Colonic mucosa (tissue), 4 donors: ENCODE data around the gene GNPTG. TPM values are rescaled to one million over a fixed set of nuclear protein-coding genes. Genes with fewer than 3 reads are reported as not detected.
"Not testable (repeated sequence)": the region's sequence is repeated elsewhere in the genome, so short reads cannot be mapped to it uniquely, and the experiment has no call there.

Experiments used
- DNase-seq: peaks from one replicate; pipeline ENCODE4 v3.0.0-alpha.2; 2020
- H3K27ac ChIP-seq: fragments of 200-600 bp; one replicate; pipeline ENCODE4 v1.8.0; 2021
- H3K27me3 ChIP-seq: fragments of 200-600 bp; one replicate; pipeline ENCODE4 v1.8.0; 2021
- H3K36me3 ChIP-seq: fragments of 200-600 bp; one replicate; pipeline ENCODE4 v1.8.0; 2021
- H3K4me1 ChIP-seq: fragments of 200-600 bp; one replicate; pipeline ENCODE4 v1.8.0; 2021; ENCODE audit warnings: mild to moderate bottlenecking
- H3K4me3 ChIP-seq: fragments of 200-600 bp; one replicate; pipeline ENCODE4 v1.8.0; 2021
- H3K9ac ChIP-seq, 2 donors: one replicate each; pipeline ENCODE4 v1.7.0; 2013; ENCODE audit warnings: control low read depth in 2 of 2, low read depth in 2 of 2, low read length in 2 of 2
- H3K9me3 ChIP-seq: fragments of 200-600 bp; one replicate; pipeline ENCODE4 v1.8.0; 2021
- intact Hi-C: fragments of 100-400 bp; cut with DNase I; formaldehyde crosslinking; loops from one replicate; pipeline ENCODE4 v1.14.1; 2022
- total RNA-seq, 2 donors: library from RNA; stranded (reverse); fragmentation: NEBNext Ultra II Directional in 1 of 2; extraction: Animal tissue kit (Norgen Biotek cat#: 25700) in 1 of 2; gene quantifications; one replicate each; pipeline ENCODE4 v1.2.1, GENCODE V29; 2021
- TF ChIP-seq, protein P1 (sequence below): fragments of 200-600 bp; IDR thresholded peaks from one replicate; pipeline ENCODE4 v1.8.0; 2022; ENCODE audit warnings: antibody characterized with exemption, mild to moderate bottlenecking
- donor health status: healthy.
- donor health status: DM: no; HTN: no; CAD: no.
- donor health status: DM: no; HTN: no; CAD: no.

GNPTG gene
- total RNA-seq, 2 donors from 2014 or later, result 48.2 to 59.1 TPM

DNA sequence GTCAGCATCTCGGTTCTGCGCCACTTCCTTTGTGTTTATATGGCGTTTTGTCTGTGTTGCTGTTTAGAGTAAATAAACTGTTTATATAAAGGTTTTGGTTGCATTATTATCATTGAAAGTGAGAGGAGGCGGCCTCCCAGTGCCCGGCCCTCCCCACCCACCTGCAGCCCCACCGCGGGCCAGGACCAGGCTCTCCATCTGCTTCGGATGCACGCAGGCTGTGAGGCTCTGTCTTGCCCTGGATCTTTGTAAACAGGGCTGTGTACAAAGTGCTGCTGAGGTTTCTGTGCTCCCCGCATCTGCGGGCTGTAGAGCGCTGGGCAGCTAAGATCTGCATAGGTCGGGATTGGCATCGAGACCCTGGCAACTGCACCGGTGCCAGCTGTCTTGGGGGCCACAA lies 26.5 kb upstream of the GNPTG start:
- H3K36me3 ChIP-seq, result peaks cover 13% of the 10 kb centered on the region
- TF ChIP-seq, protein P1, sequence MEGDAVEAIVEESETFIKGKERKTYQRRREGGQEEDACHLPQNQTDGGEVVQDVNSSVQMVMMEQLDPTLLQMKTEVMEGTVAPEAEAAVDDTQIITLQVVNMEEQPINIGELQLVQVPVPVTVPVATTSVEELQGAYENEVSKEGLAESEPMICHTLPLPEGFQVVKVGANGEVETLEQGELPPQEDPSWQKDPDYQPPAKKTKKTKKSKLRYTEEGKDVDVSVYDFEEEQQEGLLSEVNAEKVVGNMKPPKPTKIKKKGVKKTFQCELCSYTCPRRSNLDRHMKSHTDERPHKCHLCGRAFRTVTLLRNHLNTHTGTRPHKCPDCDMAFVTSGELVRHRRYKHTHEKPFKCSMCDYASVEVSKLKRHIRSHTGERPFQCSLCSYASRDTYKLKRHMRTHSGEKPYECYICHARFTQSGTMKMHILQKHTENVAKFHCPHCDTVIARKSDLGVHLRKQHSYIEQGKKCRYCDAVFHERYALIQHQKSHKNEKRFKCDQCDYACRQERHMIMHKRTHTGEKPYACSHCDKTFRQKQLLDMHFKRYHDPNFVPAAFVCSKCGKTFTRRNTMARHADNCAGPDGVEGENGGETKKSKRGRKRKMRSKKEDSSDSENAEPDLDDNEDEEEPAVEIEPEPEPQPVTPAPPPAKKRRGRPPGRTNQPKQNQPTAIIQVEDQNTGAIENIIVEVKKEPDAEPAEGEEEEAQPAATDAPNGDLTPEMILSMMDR, result no peak
- no peak for DNase-seq
- H3K9me3 ChIP-seq, result no peaks in the 10 kb centered on the region
- H3K9ac ChIP-seq, result no peak overlapping the region
- no peaks in the 10 kb centered on the region for H3K4me1 ChIP-seq
- no peaks in the 10 kb centered on the region for H3K27me3 ChIP-seq
- intact Hi-C loops, result no loop called here
- H3K4me3 ChIP-seq, result no peak overlapping the region
- H3K27ac ChIP-seq, result no peak overlapping the region

- Histone ChIP-seq H3K9ac (no peak overlapping the region), H3K27ac (no peak overlapping the region), H3K9me3 (no peaks in the 10 kb centered on the region), H3K4me3 (no peak overlapping the region), H3K36me3 (peaks cover 13% of the 10 kb centered on the region), H3K27me3 (no peaks in the 10 kb centered on the region), H3K4me1 (no peaks in the 10 kb centered on the region)
- no peak for DNase-seq
- intact Hi-C loops, result no loop called here
- TF ChIP-seq, protein P1, result no peak
Observed at GRCh38 chr16:1325673-1326371, 25.9 kb upstream of the GNPTG start.

GRCh38 chr16:1326391-1326790 lies 25.3 kb upstream of the GNPTG start:
- H3K4me3 ChIP-seq, result no peak overlapping the region
- TF ChIP-seq, protein P1, result no peak
- H3K9ac ChIP-seq, result no peak overlapping the region
- H3K27ac ChIP-seq, result no peak overlapping the region
- peaks cover 3% of the 10 kb centered on the region for H3K4me1 ChIP-seq
- H3K27me3 ChIP-seq, result no peaks in the 10 kb centered on the region
- intact Hi-C loops, result no loop called here
- H3K9me3 ChIP-seq, result no peaks in the 10 kb centered on the region
- DNase-seq, result no peak
- H3K36me3 ChIP-seq, result peaks cover 13% of the 10 kb centered on the region

DNA sequence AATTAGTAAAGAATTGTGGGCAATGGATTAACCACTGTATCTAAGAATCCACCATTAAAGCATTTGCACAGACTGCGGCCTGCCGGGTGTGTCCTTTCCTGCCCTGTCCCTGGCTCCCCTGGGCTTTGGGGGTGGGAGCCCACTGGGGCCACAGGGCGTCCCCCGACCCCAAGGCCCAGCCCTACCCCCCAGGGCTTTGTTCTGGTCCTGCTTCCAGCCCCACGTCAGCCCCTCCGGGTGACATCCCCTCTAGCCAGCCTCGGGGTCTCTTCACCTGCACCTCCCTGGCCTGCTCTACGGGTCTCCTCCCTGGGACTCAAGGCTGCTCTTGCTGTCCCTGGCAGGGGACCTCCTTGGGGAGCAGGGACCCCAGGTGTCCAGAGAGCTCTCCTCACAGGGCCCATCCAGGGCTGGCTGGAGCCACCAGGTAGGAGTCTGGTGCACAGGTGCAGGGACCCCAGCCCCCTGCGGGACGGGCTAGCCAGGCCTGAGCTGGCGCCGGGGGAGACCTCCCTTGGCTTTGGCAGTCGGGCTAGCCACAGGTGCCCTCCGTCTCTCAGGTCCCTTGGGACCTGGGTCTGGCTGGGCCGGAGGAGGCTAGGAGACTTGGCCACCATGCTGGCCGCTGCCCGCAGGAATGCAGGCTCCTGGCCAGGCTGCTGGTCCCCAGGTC lies 24.6 kb upstream of the GNPTG start:
- Histone ChIP-seq H3K4me1 (peaks cover 10% of the 10 kb centered on the region), H3K27ac (no peak overlapping the region), H3K9ac (no peak overlapping the region), H3K4me3 (no peak overlapping the region), H3K9me3 (no peaks in the 10 kb centered on the region), H3K36me3 (peaks cover 13% of the 10 kb centered on the region), H3K27me3 (peaks cover 6% of the 10 kb centered on the region)
- DNase-seq, result no peak
- TF ChIP-seq, protein P1, result no peak
- intact Hi-C loops, result no loop called here

DNA sequence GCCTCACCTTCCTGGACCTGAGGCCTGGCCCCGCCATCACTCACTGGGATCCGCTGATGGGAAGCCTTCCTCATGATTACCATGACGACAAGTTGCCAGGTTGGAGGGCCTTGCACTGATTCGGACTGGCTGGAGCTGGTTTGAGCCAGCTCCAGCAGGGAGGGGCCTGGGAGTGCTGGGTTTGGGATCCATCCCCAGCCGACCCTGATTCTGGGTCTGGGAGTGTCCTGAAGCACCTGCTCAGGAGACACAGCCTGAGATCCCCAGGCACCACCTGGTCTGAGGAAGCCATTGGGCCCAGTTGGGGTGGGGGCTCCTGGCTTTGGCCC lies 24.1 kb upstream of the GNPTG start:
- peaks cover 13% of the 10 kb centered on the region for H3K36me3 ChIP-seq
- no peak overlapping the region for H3K9ac ChIP-seq
- H3K27ac ChIP-seq, result no peak overlapping the region
- TF ChIP-seq, protein P1, result no peak
- no peak overlapping the region for H3K4me3 ChIP-seq
- intact Hi-C loops, result no loop called here
- peaks cover 13% of the 10 kb centered on the region for H3K4me1 ChIP-seq
- no peak for DNase-seq
- H3K9me3 ChIP-seq, result no peaks in the 10 kb centered on the region
- H3K27me3 ChIP-seq, result peaks cover 11% of the 10 kb centered on the region

DNA sequence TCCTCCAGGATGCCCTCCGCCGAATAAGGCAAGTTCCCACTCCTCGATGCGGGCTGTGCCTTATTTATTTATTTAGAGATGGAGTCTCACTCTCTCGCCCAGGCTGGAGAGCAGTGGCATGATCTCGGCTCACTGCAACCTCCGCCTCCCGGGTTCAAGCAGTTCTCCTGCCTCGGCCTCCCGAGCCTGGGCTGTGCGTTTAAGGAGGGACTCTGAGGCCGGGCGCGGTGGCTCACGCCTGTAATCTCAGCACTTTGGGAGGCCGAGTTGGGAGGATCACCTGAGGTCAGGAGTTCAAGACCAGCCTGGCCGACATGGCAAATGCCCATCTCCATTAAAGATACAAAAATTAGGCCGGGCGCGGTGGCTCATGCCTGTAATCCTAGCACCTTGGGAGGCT lies 23.6 kb upstream of the GNPTG start:
- H3K4me3 ChIP-seq, DNase-seq, intact Hi-C loops, H3K9ac ChIP-seq, H3K27ac ChIP-seq, H3K9me3 ChIP-seq: not testable (repeated sequence)
- H3K36me3 ChIP-seq, result peaks cover 12% of the 10 kb centered on the region
- H3K27me3 ChIP-seq, result peaks cover 16% of the 10 kb centered on the region
- H3K4me1 ChIP-seq, result peaks cover 13% of the 10 kb centered on the region

GRCh38 chr16:1328961-1329360 lies 22.8 kb upstream of the GNPTG start:
- H3K9me3 ChIP-seq, DNase-seq, intact Hi-C loops, H3K36me3 ChIP-seq, H3K9ac ChIP-seq, H3K27ac ChIP-seq, H3K4me3 ChIP-seq: not testable (repeated sequence)
- Histone ChIP-seq H3K4me1 (peaks cover 17% of the 10 kb centered on the region), H3K27me3 (peaks cover 24% of the 10 kb centered on the region)
